Gastroesophageal sphincter (tissue), 4 donors: ENCODE data around the gene SYF2. TPM values are rescaled to one million over a fixed set of nuclear protein-coding genes. Genes with fewer than 3 reads are reported as not detected.
A peak's percentile ranks its signal among the peaks of the same experiment; 100 is the strongest.
"Not testable (repeated sequence)": the region's sequence is repeated elsewhere in the genome, so short reads cannot be mapped to it uniquely, and the experiment has no call there.

Experiments used
- ATAC-seq: fragments of 150-250 bp; one replicate; pipeline ENCODE4 v1.9.1; 2016; ENCODE audit warnings: mild to moderate bottlenecking, moderate library complexity
- H3K27ac ChIP-seq, 4 donors: fragments of 200-600 bp; sonication (generic) in 3 of 4; 1 replicate in 3 of 4; 2 replicates in 1 of 4; pipeline ENCODE4 v1.5.1; 2016 to 2019
- H3K27me3 ChIP-seq: fragments of 200-600 bp; sonication (generic); one replicate; pipeline ENCODE4 v1.5.1; 2019
- H3K36me3 ChIP-seq, 2 donors: fragments of 200-600 bp; sonication (generic); one replicate each; pipeline ENCODE4 v1.5.1; 2019; ENCODE audit warnings: control low read depth in 1 of 2
- H3K4me1 ChIP-seq, 3 donors: fragments of 200-600 bp; sonication (generic); 1 replicate in 2 of 3; 2 replicates in 1 of 3; pipeline ENCODE4 v1.5.1; 2016 to 2019; ENCODE audit warnings: control low read depth in 2 of 3
- H3K4me3 ChIP-seq, 2 donors: fragments of 200-600 bp; sonication (generic); one replicate each; pipeline ENCODE4 v1.5.1; 2019; ENCODE audit warnings: mild to moderate bottlenecking in 1 of 2, moderate library complexity in 1 of 2
- H3K9me3 ChIP-seq, 3 donors: fragments of 200-600 bp; sonication (generic); one replicate each; pipeline ENCODE4 v1.5.1; 2017 to 2019; ENCODE audit warnings: control low read depth in 2 of 3
- CTCF ChIP-seq, 4 experiments: fragments of 200-600 bp in 2 of 4; fragments of 450-650 bp in 2 of 4; sonication (generic) in 1 of 4; IDR thresholded peaks; one replicate each; pipeline ENCODE4 v1.5.1; 2017 to 2019; ENCODE audit warnings: antibody characterized with exemption in 4 of 4, mild to moderate bottlenecking in 2 of 4, moderate library complexity in 2 of 4
- EP300 ChIP-seq: sonication (generic); formaldehyde crosslinking; IDR thresholded peaks from one replicate; pipeline ENCODE4 v1.6.1; 2017; ENCODE audit warnings: antibody characterized with exemption, mild to moderate bottlenecking
- POLR2A ChIP-seq, 2 donors: fragments of 450-650 bp; IDR thresholded peaks; one replicate each; pipeline ENCODE4 v1.6.1; 2017; ENCODE audit warnings: antibody characterized with exemption in 2 of 2, mild to moderate bottlenecking in 2 of 2, moderate library complexity in 1 of 2
- POLR2AphosphoS5 ChIP-seq: sonication (generic); formaldehyde crosslinking; IDR thresholded peaks from one replicate; pipeline ENCODE4 v1.6.1; 2017; ENCODE audit warnings: antibody characterized with exemption
- WGBS, 2 donors: methylation state at CpG; one replicate each; pipeline ENCODE4 v1.1.5; 2018; ENCODE audit warnings: low coverage in 1 of 2; 5-methylcytosine and 5-hydroxymethylcytosine counted together
- total RNA-seq, 4 donors: library from RNA; depleted of rRNA; stranded (reverse); fragments of >200 nt; gene quantifications; one replicate each; pipeline ENCODE4 v1.1.0, GENCODE V29; 2016

Gene SYF2
- 100 to 1,000 TPM in 1 of 4 donors, 10 to 100 TPM in 3; 54.5 to 105 (median 88.5) TPM for total RNA-seq

DNA sequence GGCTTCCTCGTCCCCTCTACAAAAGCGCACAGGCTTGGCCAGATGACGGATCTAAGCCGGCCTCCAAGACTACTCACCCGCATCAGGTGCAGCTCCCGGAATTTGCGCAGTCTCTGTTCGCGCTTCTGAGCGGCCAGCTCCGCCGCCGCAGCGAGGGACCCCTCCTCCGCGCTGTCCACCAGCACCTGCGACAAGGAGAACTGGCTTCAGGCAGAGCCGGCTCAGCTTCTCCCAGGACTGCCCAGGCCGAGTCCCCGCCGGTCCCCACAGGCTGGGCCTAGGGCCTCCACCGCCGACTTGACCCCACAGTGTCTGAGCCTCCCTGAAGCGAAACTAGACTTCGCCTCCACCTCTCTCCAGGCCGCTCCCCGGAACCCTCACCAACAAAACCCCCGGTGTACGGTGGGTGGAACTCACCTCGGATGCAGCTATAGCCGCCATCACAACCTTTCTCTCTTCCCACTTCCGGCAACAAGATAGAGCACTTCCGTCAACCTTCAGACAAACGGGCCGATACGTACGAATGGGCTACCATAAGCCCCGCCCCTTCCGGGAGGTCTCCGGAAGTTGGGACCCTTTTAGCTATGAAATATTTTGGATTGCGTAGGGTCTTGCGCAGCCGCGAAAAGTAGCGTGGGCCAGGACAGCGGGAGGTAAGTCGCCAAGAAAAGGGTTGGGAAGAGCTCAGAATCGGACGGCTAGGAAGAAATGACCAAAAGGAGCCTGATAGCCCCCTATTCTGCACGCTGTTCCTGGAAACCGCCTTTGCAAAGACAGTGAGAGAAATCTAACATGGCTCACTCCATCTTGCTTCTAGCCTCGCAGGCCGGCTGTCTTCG, at the start of gene SYF2:
Gene SYF2, minus strand, starts transcription at position 476 of the 839 bp plus-strand sequence. Its CDS starts 35 bp downstream, at position 441.
- 0% methylated on average over 7 to 26 of the region's 54 CpGs for WGBS, 2 donors
- no peaks in the 10 kb centered on the region for H3K27me3 ChIP-seq
- H3K27ac ChIP-seq, result peak within 1 kb of the TSS; percentile 87 to 96 (median 94)
- ATAC-seq, result peak; percentile 95
- TF ChIP-seq POLR2A (IDR thresholded peaks at IDR 0.05) (peak; percentile 57 to 74), CTCF (IDR thresholded peaks at IDR 0.05) (no peak), EP300 (no peak), POLR2AphosphoS5 (peak; percentile 92)
- H3K36me3 ChIP-seq, result peaks cover 0 to 46% of the 10 kb centered on the region in 2 donors
- H3K9me3 ChIP-seq, result no peaks in the 10 kb centered on the region
- peak within 1 kb of the TSS; percentile 62 to 90 for H3K4me3 ChIP-seq
- peaks cover 0 to 66% (median 12%) of the 10 kb centered on the region in 3 donors for H3K4me1 ChIP-seq

DNA sequence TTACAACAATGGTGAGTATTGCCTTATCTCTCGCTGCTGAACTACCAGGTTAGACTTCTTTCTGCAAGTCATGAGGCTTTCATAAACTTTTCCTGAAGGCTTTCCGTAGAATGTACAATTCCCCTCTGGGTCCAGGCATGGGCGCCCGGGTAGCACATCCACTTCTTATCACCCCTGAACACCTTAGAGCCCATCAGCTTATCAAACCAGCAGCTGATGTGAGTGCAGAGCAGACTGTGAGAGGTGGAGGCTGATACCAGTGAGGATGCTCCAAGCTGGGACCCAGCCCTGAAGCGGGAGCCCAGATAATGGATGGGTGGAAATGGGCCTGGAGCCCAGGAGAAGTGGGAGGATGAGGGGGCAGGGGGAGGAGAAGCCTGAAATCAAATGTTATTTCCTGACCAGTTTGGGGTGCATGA, 47.4 kb upstream of the SYF2 start:
- H3K4me1 ChIP-seq, H3K27ac ChIP-seq, H3K36me3 ChIP-seq, H3K27me3 ChIP-seq, H3K9me3 ChIP-seq, H3K4me3 ChIP-seq, ATAC-seq: not testable (repeated sequence)
- WGBS, 2 donors, result no CpG with 5 or more reads among the region's 5 CpGs

GRCh38 chr1:25278790-25279189, 46.5 kb upstream of the SYF2 start:
- not testable (repeated sequence) for H3K4me1 ChIP-seq, ATAC-seq, H3K9me3 ChIP-seq, H3K27me3 ChIP-seq, H3K27ac ChIP-seq, H3K4me3 ChIP-seq, H3K36me3 ChIP-seq
- WGBS, 2 donors, result 0% methylated on average over 1 of the region's 8 CpGs; no CpG with 5 or more reads in 1 of the 2 donors

DNA sequence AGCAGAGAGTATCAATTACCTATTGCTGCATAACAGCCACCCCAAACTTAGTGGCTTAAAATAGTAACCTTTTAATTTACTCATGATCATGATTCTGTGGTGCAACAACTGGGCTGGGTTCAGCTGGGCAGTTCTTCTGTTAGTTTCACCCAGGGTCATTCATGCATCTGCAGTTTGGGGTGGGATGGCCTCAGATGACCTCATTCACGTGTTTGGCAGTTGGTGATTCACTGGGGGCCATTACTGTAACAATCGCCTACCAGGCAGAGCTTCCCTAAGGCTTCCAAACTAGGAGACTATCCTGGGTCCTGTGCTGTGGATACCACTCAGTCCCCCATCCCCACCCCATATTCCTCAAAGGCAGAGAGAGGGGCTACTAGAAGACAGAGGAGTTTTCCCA, 46.1 kb upstream of the SYF2 start:
- not testable (repeated sequence) for H3K27me3 ChIP-seq, H3K4me3 ChIP-seq, H3K27ac ChIP-seq, H3K36me3 ChIP-seq, ATAC-seq, H3K4me1 ChIP-seq, H3K9me3 ChIP-seq
- no CpG with 5 or more reads among the region's 2 CpGs for WGBS, 2 donors

DNA sequence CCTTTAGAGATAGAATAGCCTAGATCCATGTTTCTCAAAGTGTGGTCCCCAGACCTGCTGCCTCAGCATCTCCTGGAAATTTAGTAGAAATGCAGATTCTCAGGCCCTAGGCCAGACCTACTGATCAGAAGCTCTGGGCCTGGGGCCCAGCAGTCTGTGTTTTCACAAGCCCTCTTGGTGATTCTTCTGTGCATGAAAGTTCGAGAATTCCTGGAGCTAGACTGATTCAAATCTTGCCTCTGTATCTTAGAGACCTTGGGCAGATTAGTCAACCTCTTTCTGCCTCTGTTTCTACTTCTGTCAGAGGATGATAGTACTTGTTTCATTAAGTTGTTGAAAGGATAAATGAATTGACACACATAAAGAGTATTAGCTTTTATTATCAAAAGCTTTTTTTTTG, 45.0 kb upstream of the SYF2 start:
- not testable (repeated sequence) for H3K27me3 ChIP-seq, H3K36me3 ChIP-seq, H3K27ac ChIP-seq, H3K4me1 ChIP-seq, H3K9me3 ChIP-seq, ATAC-seq, H3K4me3 ChIP-seq
- WGBS, 2 donors, result no CpG with 5 or more reads among the region's 1 CpG

GRCh38 chr1:25275648-25276047, 43.3 kb upstream of the SYF2 start:
- ATAC-seq, H3K27ac ChIP-seq, H3K4me1 ChIP-seq, H3K4me3 ChIP-seq, H3K27me3 ChIP-seq, H3K9me3 ChIP-seq, H3K36me3 ChIP-seq: not testable (repeated sequence)
- 71 to 89% methylated on average over 3 to 4 of the region's 4 CpGs for WGBS, 2 donors

DNA sequence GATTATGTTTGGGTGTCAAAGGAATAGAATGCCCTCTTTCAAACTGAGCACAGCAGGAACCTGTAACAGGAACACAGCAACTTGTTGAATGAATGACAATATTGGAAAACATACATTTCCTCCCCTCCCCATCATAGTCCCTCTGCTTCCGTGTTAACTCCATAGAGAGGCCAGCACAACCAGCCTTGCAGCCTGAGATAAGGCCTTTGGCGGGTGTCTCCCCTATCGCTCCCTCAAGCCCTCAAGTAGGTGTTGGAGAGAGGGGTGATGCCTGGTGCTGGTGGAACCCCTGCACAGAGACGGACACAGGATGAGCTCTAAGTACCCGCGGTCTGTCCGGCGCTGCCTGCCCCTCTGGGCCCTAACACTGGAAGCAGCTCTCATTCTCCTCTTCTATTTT, 39.9 kb upstream of the SYF2 start, which contains the start of gene RHD:
Gene RHD, plus strand, starts transcription at position 272 of the 400 bp plus-strand sequence. Its CDS starts 39 bp downstream, at position 311.
- H3K27ac ChIP-seq, H3K36me3 ChIP-seq: not testable (repeated sequence)
- WGBS, 2 donors, result no CpG with 5 or more reads among the region's 8 CpGs

DNA sequence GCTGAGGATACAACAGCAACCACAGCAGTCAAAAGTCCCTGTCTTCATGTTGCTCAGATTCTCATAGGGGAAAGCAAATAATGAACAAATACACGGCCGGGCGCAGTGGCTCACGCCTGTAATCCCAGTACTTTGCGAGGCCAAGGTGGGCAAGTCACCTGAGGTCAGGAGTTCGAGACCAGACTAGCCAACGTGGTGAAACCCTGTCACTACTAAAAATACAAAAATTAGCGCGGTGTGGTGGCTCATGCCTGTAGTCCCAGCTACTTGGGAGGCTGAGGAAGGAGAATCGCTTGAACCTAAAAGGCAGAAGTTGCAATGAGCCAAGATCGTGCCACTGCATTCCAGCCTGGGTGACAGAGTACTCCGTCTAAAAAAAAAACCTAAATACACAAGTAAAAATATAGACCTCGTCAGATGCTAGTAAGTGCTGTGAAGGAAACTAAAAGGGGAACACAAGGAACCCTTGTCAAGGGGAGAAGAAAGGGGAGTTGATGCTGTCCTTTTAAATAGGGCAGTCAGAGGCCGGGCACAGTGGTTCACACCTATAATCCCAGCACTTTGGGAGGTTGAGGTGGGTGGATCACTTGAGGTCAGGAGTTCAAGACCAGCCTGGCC, 36.0 kb upstream of the SYF2 start:
- not testable (repeated sequence) for ATAC-seq, H3K9me3 ChIP-seq

More for the DNA sequence above, 39.9 kb upstream of the SYF2 start, which contains the start of gene RHD:
- H3K4me3 ChIP-seq, H3K27me3 ChIP-seq, H3K9me3 ChIP-seq, ATAC-seq, H3K4me1 ChIP-seq: not testable (repeated sequence)

More for the DNA sequence above, 36.0 kb upstream of the SYF2 start:
- Histone ChIP-seq H3K27ac (peak overlapping the region in 3 of 4 donors; percentile 79 to 89 (median 84)), H3K4me3 (peak overlapping the region; percentile 51 to 58)
- WGBS, 2 donors, result 4 to 14% methylated on average over 5 to 10 of the region's 14 CpGs
- H3K4me1 ChIP-seq, H3K27me3 ChIP-seq, H3K36me3 ChIP-seq: not testable (repeated sequence)
